ENCODE data around the gene LRFN4. TPM values are rescaled to one million over a fixed set of nuclear protein-coding genes. Genes with fewer than 3 reads are reported as not detected.
"Not testable (repeated sequence)": the region's sequence is repeated elsewhere in the genome, so short reads cannot be mapped to it uniquely, and the experiment has no call there.

LRFN4 gene
- total and polyA plus RNA-seq, 4 donors, result 4.6 to 34.4 (median 15.3) TPM

GRCh38 chr11:66820901-66821300, 36.0 kb upstream of the LRFN4 start:
- Histone ChIP-seq H3K4me3 (no peak overlapping the region), H3K4me1 (ENCODE audit: control insufficient read depth in 5 of 5, insufficient read depth in 5 of 5, low read length in 5 of 5) (no peaks in the 10 kb centered on the region), H3K9me3 (ENCODE audit: control insufficient read depth in 4 of 4, insufficient read depth in 3 of 4, low read length in 3 of 4) (no peaks in the 10 kb centered on the region), H3K27me3 (ENCODE audit: control insufficient read depth in 3 of 3, insufficient read depth in 3 of 3, low read length in 2 of 3) (no peaks in the 10 kb centered on the region), H3K27ac (ENCODE audit: low read depth in 1 of 2, low read length in 1 of 2) (no peak overlapping the region), H3K9ac (ENCODE audit: insufficient read depth in 1 of 2, low read length in 2 of 2) (no peak overlapping the region), H3K36me3 (ENCODE audit: control insufficient read depth in 4 of 4, insufficient read depth in 4 of 4, low read length in 4 of 4) (peaks cover 0 to 5% (median 0%) of the 10 kb centered on the region in 4 donors)
- WGBS, 2 donors, result 92% methylated on average over 3 of the region's 3 CpGs
- no peak for ATAC-seq (ENCODE audit: insufficient read depth, low FRiP score)
- TF ChIP-seq CTCF (IDR thresholded peaks at IDR 0.05; ENCODE audit: control extremely low read depth, extremely low read depth), result no peak
- no peak for DNase-seq

DNA sequence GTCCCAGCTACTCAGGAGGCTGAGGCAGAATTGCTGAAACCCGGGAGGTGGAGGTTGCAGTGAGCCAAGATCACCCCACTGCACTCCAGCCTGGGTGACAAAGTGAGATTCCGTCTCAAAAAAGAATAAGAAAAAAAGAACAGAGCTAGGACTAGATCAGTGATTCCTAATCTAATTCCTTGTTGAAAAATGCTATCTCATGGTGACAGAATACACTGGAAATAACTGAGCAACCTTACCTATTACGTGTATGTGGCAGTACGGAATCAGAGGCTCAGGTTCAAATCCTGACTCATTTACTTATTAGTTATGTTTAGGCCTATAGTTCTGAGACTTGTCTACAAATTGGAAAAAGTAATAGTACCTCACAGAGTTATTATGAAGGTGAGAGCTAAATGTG, 33.2 kb upstream of the LRFN4 start:
- no peak for ATAC-seq (ENCODE audit: insufficient read depth, low FRiP score)
- no peak overlapping the region for H3K9ac ChIP-seq (ENCODE audit: insufficient read depth in 1 of 2, low read length in 2 of 2)
- 97 to 98% methylated on average over 4 of the region's 4 CpGs for WGBS, 2 donors

DNA sequence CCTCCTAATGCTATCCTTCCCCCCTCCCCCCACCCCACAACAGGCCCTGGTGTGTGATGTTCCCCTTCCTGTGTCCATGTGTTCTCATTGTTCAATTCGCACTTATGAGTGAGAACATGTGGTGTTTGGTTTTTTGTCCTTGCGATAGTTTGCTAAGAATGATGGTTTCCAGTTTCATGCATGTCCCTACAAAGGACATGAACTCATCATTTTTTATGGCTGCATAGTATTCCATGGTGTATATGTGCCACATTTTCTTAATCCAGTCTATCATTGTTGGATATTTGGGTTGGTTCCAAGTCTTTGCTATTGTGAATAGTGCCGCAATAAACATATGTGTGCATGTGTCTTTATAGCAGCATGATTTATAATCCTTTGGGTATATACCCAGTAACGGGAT, 32.3 kb upstream of the LRFN4 start:
- not testable (repeated sequence) for H3K4me1 ChIP-seq (ENCODE audit: control insufficient read depth in 5 of 5, insufficient read depth in 5 of 5, low read length in 5 of 5); H3K9me3 ChIP-seq (ENCODE audit: control insufficient read depth in 4 of 4, insufficient read depth in 3 of 4, low read length in 3 of 4); H3K27ac ChIP-seq (ENCODE audit: low read depth in 1 of 2, low read length in 1 of 2); ATAC-seq (ENCODE audit: insufficient read depth, low FRiP score); H3K27me3 ChIP-seq (ENCODE audit: control insufficient read depth in 3 of 3, insufficient read depth in 3 of 3, low read length in 2 of 3); DNase-seq; H3K4me3 ChIP-seq; H3K36me3 ChIP-seq (ENCODE audit: control insufficient read depth in 4 of 4, insufficient read depth in 4 of 4, low read length in 4 of 4); H3K9ac ChIP-seq (ENCODE audit: insufficient read depth in 1 of 2, low read length in 2 of 2)
- WGBS, 2 donors, result 98 to 99% methylated on average over 3 of the region's 4 CpGs

More for the DNA sequence above, 33.2 kb upstream of the LRFN4 start:
- peaks cover 0 to 5% (median 0%) of the 10 kb centered on the region in 4 donors for H3K36me3 ChIP-seq (ENCODE audit: control insufficient read depth in 4 of 4, insufficient read depth in 4 of 4, low read length in 4 of 4)
- H3K27me3 ChIP-seq (ENCODE audit: control insufficient read depth in 3 of 3, insufficient read depth in 3 of 3, low read length in 2 of 3), result no peaks in the 10 kb centered on the region
- DNase-seq, result no peak
- no peak overlapping the region for H3K4me3 ChIP-seq
- no peak for TF ChIP-seq CTCF (IDR thresholded peaks at IDR 0.05; ENCODE audit: control extremely low read depth, extremely low read depth)
- H3K27ac ChIP-seq (ENCODE audit: low read depth in 1 of 2, low read length in 1 of 2), result no peak overlapping the region
- no peaks in the 10 kb centered on the region for H3K4me1 ChIP-seq (ENCODE audit: control insufficient read depth in 5 of 5, insufficient read depth in 5 of 5, low read length in 5 of 5)
- H3K9me3 ChIP-seq (ENCODE audit: control insufficient read depth in 4 of 4, insufficient read depth in 3 of 4, low read length in 3 of 4), result no peaks in the 10 kb centered on the region

GRCh38 chr11:66834539-66834845, 22.4 kb upstream of the LRFN4 start:
- Histone ChIP-seq H3K27me3 (ENCODE audit: control insufficient read depth in 3 of 3, insufficient read depth in 3 of 3, low read length in 2 of 3) (no peaks in the 10 kb centered on the region), H3K36me3 (ENCODE audit: control insufficient read depth in 4 of 4, insufficient read depth in 4 of 4, low read length in 4 of 4) (peaks cover 0 to 4% (median 1%) of the 10 kb centered on the region in 4 donors), H3K9me3 (ENCODE audit: control insufficient read depth in 4 of 4, insufficient read depth in 3 of 4, low read length in 3 of 4) (peaks cover 0 to 3% (median 0%) of the 10 kb centered on the region in 4 donors), H3K27ac (ENCODE audit: low read depth in 1 of 2, low read length in 1 of 2) (no peak overlapping the region), H3K4me1 (ENCODE audit: control insufficient read depth in 5 of 5, insufficient read depth in 5 of 5, low read length in 5 of 5) (no peaks in the 10 kb centered on the region), H3K9ac (ENCODE audit: insufficient read depth in 1 of 2, low read length in 2 of 2) (no peak overlapping the region), H3K4me3 (no peak overlapping the region)
- DNase-seq (no peak), ATAC-seq (ENCODE audit: insufficient read depth, low FRiP score) (no peak)
- no peak for TF ChIP-seq CTCF (IDR thresholded peaks at IDR 0.05; ENCODE audit: control extremely low read depth, extremely low read depth)
- WGBS, 2 donors, result 67 to 75% methylated on average over 4 of the region's 4 CpGs

All from lung (tissue), 12 donors.